ENCODE data around the gene CIAO1.
"Not testable (repeated sequence)": the region's sequence is repeated elsewhere in the genome, so short reads cannot be mapped to it uniquely, and the experiment has no call there.

Gene CIAO1

GRCh38 chr2:96250188-96250587 lies 15.8 kb upstream of the CIAO1 start:
- no peak for DNase-seq (ENCODE audit: low read depth)

DNA sequence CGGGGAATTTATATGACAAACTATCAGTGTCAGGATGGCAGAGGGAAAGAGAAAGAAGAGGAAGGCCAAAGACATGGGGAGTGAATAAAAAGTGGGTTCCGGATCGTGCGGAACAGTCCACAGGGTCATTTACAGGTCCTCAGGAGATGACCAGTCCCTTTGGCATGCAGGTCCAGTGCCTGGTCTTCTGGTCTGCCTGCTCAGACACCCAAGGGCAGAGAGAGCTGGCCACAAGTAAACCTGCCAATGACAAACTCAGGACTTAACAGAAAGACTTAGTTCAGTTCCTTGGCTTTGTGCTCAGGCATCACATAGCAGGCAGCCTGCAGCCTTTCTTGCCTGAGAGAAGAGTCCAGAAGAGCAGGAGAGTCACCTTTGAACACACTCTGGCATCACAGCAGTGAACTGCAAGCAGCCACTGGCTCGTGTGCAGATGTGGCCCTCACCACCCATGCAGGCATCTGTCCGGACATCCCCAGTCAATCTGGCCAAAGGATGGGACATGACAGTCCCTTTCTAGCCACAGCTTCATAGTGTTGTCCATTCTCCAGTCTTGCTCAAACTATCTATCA lies 14.2 kb upstream of the CIAO1 start:
- DNase-seq (ENCODE audit: low read depth) = peak; percentile 59

DNA sequence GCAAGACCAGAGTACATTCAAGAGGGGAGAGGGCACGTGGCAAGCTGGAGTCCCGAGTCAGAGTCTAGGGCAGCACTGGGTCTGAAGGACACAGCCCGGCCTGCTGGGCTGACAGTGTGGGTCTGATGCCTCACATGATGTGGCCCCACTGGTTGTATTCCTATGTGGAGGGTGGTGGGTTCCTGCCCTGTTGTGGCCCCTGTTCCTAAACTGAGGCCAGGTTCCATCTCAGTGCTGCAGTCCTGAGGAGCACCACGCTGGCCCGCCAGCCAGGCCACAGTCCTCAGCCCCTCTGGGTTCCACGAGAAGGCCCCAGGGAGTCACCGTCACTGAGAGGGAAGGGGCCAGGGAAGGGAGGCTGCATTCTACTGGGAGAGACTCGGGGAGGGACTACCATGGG lies 13.5 kb upstream of the CIAO1 start:
- DNase-seq (ENCODE audit: low read depth) = no peak

- no peak for DNase-seq (ENCODE audit: low read depth)
Observed at GRCh38 chr2:96253006-96253405, 13.0 kb upstream of the CIAO1 start.

GRCh38 chr2:96254571-96254970 lies 11.5 kb upstream of the CIAO1 start:
- no peak for DNase-seq (ENCODE audit: low read depth)

- DNase-seq (ENCODE audit: low read depth) = no peak
Observed at GRCh38 chr2:96256611-96257113, 9.4 kb upstream of the CIAO1 start.

- not testable (repeated sequence) for DNase-seq (ENCODE audit: low read depth)
Observed at GRCh38 chr2:96257744-96258143, 8.3 kb upstream of the CIAO1 start.

GRCh38 chr2:96258166-96259022 lies 7.6 kb upstream of the CIAO1 start:
- no peak for DNase-seq (ENCODE audit: low read depth)

DNA sequence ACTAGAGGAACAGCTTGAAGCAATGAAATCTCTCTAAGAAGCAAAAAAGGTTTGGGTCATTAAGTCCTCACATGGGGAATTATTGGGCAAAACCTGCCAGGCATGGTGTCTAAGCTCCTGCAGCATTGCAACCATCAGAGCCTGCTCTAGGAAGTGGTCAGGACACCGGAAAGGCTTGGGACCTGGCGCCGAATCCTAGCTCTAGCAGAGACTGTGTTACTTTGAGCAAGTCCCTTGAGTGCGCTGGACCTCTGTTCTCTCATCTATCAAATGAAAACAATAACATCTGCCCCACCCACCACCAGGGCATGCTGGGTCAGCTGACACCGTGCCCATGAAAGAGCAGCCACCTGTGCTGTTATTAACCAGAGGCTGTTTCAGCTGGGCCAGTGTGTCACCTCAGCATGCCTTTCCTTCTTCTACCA lies 6.5 kb upstream of the CIAO1 start:
- no peak for DNase-seq (ENCODE audit: low read depth)

DNA sequence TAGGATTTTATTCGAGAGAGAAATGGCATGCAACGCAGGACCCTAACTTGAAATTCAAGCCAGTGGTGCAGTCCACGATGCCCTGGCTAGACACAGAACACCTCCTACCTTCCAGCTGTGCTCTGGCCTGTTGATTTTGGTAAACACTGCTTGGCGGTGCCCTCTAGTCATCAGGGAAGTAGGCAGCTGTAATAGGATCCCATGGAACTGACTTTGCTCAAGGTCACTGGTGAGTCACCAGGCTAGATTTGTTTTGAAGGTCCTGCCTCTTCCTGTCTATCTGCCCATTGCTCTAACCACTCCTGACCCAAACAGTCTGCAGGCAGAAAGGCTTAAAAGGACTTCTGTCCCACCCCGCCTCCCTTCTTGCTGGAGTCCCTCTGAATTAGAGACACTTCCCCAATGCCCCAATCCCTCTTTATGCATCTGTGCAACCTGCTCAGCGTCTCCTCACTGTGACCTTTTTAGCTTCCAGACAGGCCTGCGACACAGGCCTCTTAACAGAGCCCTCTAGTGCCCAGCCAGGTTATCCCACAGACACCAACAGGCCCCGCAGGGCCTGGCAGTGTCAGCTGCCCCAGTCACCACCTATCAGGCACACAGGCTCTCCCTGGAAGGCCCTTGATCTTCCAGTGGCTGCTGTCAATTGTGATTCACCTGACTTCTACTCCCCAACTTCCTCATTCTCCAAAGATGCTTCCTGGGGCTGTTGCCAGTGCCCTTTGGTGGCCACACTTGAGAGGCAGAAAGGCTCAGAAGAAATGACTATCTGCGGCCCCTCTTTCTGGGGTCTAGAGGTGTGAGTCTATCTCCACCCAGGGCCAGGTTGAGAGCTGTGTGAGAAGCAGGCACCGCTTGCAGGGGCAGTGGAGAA lies 5.4 kb upstream of the CIAO1 start:
- peak; percentile 61 for DNase-seq (ENCODE audit: low read depth)

DNA sequence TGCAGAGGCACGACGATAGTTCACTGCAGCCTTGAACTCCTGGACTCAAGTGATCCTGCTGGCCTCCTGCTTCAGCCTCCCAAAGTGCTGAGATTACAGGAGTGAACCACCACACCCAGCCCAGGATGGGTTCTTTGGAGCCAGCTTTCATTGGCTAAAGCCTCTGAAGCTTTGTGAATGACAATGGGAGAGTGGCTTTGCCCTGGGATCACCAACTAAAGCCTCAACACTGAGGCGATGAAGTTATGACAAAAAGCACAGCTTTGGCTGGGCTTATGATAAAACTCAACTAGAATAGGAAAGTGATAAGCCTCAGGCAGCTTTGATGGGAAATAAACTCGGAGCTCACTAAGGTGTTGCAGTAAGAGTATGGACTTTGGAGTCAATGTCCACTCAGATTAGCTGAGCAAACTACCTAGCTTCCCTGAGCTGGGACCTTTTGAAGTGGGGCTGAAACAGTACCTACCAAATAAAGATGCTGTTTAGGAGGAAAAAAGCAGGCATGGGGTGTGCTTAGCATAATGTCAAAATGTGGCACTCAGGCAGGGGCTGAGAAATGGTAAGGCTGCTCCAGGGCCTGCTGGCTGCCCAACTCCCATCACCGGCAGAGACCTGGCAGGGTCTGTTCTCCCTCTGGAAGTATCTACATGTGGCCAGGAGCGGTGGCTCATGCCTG lies 4.6 kb upstream of the CIAO1 start:
- no peak for DNase-seq (ENCODE audit: low read depth)

DNA sequence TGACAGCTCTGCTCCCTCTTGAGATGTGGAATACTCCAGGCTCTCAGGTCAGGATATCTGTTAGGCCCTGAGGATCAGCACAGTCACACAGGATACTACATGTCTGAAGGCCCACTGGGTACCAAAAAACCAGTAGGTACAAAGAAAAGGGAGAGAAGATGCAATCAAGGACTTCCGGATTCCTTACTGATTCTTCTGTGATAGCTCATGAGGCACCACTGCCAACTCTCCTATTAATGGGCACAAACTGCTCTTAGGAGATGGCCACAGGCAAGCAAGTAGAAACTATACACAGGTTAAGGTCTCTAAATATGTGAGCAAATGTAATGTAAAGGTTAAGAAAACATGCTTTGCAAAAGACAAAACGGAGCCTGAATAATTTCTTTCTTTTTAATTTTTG lies 3.7 kb upstream of the CIAO1 start:
- no peak for DNase-seq (ENCODE audit: low read depth)

DNA sequence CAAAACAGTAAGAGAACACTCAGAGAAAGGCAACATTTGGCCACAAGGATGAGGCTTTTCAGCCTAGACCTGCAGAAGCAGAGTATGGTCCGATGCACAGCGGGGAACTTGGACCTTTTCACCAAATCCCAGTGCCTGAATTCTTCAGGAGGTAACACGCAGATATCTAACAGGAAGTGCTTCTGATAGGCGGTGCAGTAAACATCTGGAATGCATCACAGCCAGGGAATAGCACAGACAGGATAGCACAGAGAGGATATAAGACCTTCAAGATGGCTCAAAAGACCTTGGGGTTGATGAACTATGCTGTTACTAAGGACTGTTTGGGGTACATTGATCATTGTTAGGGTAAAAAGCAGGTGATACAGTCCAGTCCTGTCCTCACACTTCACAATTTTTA lies 1.9 kb upstream of the CIAO1 start:
- no peak for DNase-seq (ENCODE audit: low read depth)

DNA sequence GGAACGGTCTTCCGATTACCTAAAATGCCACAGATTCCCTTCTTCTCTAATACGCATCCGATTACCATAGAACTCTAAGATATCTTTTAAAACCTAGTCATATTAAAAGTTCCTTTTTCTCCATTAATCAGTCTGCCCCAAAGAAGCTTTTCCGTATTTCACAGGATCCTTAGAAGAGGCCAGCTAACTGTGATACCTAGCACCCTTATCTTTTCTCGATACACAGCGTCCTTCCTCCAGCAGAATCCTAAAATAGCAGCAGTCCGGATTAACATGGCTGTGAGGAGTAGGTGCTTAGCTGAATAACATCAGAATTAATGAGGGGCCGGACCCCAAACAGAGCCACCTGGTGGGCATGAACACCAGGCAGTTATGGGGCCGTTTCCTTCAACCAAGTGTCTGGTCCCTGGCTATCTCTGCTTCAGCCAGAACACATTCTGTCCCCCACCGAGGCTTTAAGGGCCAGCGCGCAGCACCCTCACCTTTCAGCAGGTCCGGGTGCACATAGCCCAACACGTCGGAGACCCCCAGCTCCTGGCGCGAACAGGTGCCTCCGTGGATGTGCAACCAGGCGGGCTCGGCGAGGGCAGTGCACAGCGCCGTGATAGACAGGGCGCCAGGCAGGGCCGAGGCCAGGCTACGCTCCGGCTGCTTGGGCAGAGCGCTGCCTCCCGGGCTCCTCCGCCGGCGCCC lies 1.2 kb upstream of the CIAO1 start:
- no peak for DNase-seq (ENCODE audit: low read depth)

GRCh38 chr2:96265349-96265839 lies 631 bp upstream of the CIAO1 start:
- DNase-seq (ENCODE audit: low read depth) = no peak

GRCh38 chr2:96267159-96267971 lies 1.3 kb downstream of the CIAO1 start:
- DNase-seq (ENCODE audit: low read depth) = no peak

DNA sequence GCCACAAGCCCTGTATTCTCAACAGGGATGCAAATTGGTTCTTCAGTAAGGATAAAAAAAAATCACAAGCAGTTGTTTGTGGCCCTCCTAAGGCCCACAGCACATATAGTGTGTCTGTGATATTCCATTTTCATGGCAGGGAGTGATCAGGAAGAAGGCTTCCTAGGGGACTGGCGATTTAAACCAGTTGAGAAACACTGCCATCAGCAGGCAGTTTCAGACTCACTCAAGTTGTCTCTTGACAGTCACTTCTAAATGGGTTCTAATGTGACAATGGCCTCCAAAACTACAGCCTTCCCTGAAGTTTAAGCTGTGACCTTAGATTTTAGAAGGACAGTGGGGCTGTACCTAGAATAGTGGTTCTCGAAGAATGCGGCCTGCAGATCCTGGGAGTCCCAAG lies 6.0 kb downstream of the CIAO1 start:
- DNase-seq (ENCODE audit: low read depth) = no peak

DNA sequence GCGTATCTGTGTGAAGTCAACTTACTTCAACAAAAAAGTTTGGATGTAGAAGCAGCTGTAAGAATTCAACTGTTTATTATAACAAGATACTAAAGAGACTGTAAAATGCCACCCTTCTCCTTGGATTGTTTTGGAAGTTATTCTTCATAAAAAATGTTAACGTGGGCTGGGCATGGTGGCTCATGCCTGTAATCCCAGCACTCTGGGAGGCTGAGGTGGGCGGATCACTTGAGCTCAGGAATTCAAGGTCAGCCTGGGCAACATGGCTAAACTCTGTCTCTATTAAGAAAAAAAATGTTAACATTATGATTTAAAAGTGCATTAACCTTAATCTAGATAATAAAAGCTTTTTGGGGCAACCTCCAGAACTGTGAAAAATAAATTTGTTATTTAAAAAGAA lies 7.7 kb downstream of the CIAO1 start:
- no peak for DNase-seq (ENCODE audit: low read depth)

DNA sequence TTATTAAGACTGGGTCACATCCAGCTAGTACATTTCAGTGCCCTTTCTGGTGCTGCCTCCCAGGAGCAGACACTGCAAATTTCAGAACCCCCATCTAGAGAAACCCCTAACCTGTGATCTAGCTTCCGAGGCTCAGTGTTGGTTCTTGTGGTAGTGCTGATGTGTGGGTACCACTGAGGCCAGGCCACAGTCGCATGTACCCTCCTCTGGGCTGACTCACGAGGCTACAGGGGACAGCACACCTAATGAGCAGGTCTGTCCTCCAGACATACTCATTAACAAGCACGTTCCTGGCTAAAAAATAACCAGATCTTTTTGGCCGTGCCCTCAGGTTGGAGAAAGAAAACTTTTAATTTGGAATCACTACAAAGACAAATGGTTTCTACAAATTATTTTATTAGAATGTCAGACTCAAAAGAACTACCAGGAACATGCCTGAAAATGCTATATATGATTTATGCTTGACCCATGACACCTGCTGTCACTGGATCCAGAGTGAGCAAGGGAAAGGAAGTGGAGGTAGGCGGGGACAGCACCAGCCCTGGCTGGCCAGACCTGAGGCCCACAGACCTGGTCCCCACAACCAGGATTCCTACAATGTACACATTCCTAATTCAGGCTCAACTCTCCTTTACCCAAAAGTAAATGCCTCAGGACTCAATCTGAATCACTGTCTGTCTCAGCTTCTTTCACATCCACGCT lies 8.5 kb downstream of the CIAO1 start:
- no peak for DNase-seq (ENCODE audit: low read depth)

Measured in CMK (cell line).